Body of pancreas (tissue), 4 donors: ENCODE results near the gene HMCN2.

ENCODE experiments used
- POLR2A ChIP-seq, 3 donors: fragments of 450-650 bp; IDR thresholded peaks; one replicate each; pipeline ENCODE4 v1.6.1; 2016; ENCODE audit warnings: antibody characterized with exemption in 3 of 3, mild to moderate bottlenecking in 2 of 3
- TF ChIP-seq, protein P1 (sequence below), 7 experiments: fragments of 450-650 bp in 4 of 7; fragments of 200-600 bp in 3 of 7; sonication (generic) in 3 of 7; IDR thresholded peaks; one replicate each; pipeline ENCODE4 v1.5.1; 2016 to 2019; ENCODE audit warnings: antibody characterized with exemption in 7 of 7

DNA sequence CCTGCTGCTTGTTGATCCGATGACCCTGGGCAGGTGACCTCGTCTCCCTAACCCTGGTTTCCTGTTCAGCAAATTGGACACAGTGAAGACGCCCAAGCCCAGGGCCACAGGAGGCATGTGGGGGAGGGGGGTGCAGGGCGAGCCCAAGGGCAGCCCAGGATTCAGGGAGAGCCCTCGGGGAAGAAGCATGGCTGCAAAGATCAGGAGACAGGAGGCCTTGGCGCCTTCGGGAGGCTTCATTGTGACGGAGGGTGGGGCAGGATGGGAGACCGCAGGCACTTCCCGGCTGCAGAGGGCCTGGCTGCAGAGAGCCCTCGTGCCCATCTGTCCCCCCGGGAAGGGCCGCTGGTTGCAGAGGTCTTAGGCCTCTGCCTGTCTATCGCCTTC, 185.4 kb downstream of the HMCN2 start:
- no peak for TF ChIP-seq POLR2A (IDR thresholded peaks at IDR 0.05)
- TF ChIP-seq, protein P1, sequence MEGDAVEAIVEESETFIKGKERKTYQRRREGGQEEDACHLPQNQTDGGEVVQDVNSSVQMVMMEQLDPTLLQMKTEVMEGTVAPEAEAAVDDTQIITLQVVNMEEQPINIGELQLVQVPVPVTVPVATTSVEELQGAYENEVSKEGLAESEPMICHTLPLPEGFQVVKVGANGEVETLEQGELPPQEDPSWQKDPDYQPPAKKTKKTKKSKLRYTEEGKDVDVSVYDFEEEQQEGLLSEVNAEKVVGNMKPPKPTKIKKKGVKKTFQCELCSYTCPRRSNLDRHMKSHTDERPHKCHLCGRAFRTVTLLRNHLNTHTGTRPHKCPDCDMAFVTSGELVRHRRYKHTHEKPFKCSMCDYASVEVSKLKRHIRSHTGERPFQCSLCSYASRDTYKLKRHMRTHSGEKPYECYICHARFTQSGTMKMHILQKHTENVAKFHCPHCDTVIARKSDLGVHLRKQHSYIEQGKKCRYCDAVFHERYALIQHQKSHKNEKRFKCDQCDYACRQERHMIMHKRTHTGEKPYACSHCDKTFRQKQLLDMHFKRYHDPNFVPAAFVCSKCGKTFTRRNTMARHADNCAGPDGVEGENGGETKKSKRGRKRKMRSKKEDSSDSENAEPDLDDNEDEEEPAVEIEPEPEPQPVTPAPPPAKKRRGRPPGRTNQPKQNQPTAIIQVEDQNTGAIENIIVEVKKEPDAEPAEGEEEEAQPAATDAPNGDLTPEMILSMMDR (IDR thresholded peaks at IDR 0.05) = no peak
